Ishikawa (cell line): ENCODE results near the gene INCA1.

Experiments
- CEBPB ChIP-seq: IDR thresholded peaks from 2 replicates; pipeline ENCODE4 v1.6.1; 2012
- CREB1 ChIP-seq: IDR thresholded peaks from 2 replicates; pipeline ENCODE4 v1.6.1; 2012; ENCODE audit warnings: low read depth
- EGR1 ChIP-seq: IDR thresholded peaks from 2 replicates; pipeline ENCODE4 v1.6.1; 2012
- EP300 ChIP-seq: IDR thresholded peaks from 2 replicates; pipeline ENCODE4 v1.6.1; 2012; ENCODE audit warnings: borderline replicate concordance
- FOXM1 ChIP-seq: IDR thresholded peaks from 2 replicates; pipeline ENCODE4 v1.6.1; 2012; ENCODE audit warnings: low read depth, borderline replicate concordance
- NFIC ChIP-seq: IDR thresholded peaks from 2 replicates; pipeline ENCODE4 v1.6.1; 2012
- RAD21 ChIP-seq: IDR thresholded peaks from 2 replicates; pipeline ENCODE4 v1.6.1; 2012; ENCODE audit warnings: low read depth
- REST ChIP-seq: IDR thresholded peaks from 2 replicates; pipeline ENCODE4 v1.6.1; 2012; ENCODE audit warnings: low read depth, mild to moderate bottlenecking
- TAF1 ChIP-seq: IDR thresholded peaks from 2 replicates; pipeline ENCODE4 v1.6.1; 2012; ENCODE audit warnings: low read depth, mild to moderate bottlenecking
- TCF12 ChIP-seq: IDR thresholded peaks from 2 replicates; pipeline ENCODE4 v1.6.1; 2012; ENCODE audit warnings: low read depth
- TEAD4 ChIP-seq: IDR thresholded peaks from 2 replicates; pipeline ENCODE4 v1.6.1; 2012
- USF1 ChIP-seq: IDR thresholded peaks from 2 replicates; pipeline ENCODE4 v1.6.1; 2012
- YY1 ChIP-seq: IDR thresholded peaks from 2 replicates; pipeline ENCODE4 v1.6.1; 2012; ENCODE audit warnings: low read depth
- ZBTB7A ChIP-seq: IDR thresholded peaks from 2 replicates; pipeline ENCODE4 v1.6.1; 2012; ENCODE audit warnings: low read depth
- TF ChIP-seq, protein P1 (sequence below): IDR thresholded peaks from 2 replicates; pipeline ENCODE4 v1.6.1; 2012

The INCA1 gene

GRCh38 chr17:4944554-4945175, 52.7 kb downstream of the INCA1 start:
- TF ChIP-seq TAF1 (no peak), FOXM1 (no peak), RAD21 (no peak), USF1 (no peak), TEAD4 (no peak)

- no peak for TF ChIP-seq EGR1
Observed at GRCh38 chr17:4944163-4944553, 53.2 kb downstream of the INCA1 start.

DNA sequence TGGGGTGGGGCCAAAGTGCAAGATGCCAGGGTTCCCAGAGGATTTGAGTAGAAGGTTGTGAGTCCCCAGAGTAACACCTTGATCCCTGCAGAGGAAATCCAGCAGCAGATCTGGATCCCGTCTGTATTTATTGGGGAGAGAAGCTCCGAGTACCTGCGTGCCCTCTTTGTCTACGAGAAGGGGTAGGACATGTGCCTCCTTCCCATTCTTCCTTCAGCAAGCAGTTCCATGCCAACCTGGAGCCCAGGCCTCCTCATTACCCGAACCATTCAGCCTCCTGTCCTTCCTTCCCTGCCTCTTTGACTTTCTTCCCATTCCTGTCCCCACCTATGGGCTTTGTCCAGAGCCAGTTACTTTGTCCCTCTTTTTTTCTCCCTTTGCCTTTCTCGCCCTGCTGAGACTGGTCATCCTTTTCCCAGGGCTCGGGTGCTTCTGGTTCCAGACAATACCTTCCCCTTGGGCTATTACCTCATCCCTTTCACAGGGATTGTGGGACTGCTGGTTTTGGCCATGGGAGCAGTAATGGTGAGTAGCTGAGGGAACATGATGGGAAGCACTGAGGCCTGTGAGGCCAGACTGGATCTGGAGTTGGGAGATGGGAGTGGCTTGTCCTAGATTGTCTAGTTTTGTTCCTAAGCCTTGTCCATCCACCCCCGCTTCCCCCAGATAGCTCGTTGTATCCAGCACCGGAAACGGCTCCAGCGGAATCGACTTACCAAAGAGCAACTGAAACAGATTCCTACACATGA, 54.4 kb downstream of the INCA1 start:
- TF ChIP-seq EP300 (no peak), EGR1 (no peak), ZBTB7A (no peak), USF1 (no peak), REST (no peak), TEAD4 (no peak), RAD21 (no peak), TAF1 (no peak), YY1 (no peak), NFIC (no peak), TCF12 (no peak), CEBPB (no peak), CREB1 (no peak), FOXM1 (no peak)
- TF ChIP-seq, protein P1, sequence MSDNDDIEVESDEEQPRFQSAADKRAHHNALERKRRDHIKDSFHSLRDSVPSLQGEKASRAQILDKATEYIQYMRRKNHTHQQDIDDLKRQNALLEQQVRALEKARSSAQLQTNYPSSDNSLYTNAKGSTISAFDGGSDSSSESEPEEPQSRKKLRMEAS = no peak

GRCh38 chr17:4941319-4941610, 56.1 kb downstream of the INCA1 start:
- no peak for TF ChIP-seq FOXM1
- no peak for TF ChIP-seq RAD21
- no peak for TF ChIP-seq EGR1
- no peak for TF ChIP-seq CEBPB
- no peak for TF ChIP-seq TEAD4
- TF ChIP-seq EP300 = no peak

GRCh38 chr17:4940555-4941318, 56.6 kb downstream of the INCA1 start:
- no peak for TF ChIP-seq ZBTB7A
- no peak for TF ChIP-seq YY1

DNA sequence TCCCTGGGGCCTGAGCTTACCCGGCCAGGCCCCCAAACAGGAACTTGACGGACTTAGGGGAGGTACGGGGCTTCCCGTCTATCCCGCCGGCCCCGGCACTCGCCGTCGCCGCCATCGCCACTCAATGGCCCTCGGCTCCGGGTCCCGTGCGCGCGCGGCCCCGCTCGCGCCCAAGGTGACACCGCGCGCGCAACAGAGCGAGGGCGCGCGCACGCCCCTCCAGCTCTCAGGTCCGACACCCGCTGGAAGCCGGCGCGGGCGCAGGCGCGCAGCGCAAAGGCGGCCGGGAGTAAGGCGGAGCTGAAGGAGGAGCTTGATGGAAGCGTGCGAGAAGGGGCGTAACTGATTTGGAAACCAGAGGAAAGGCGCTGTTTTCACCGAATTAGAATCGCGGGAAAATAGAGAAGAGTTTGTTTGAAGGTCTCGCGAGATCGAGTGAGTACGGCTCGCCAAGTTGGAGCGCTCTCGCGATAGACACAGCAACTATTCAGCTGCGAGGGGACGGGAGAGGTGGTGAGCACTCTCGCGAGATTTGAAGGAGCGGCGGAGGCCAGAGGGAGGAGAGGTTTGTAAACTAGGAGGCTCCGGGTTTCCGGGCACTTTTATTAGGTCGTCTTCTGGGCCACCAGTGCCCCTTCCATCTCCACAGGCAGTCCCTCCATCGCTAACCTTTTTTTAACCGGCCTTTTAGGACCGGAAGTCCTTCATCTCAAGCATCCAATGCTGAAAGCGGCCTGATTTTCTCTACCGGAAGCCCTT, 57.3 kb downstream of the INCA1 start, which contains the start of the genes RNF167 and SLC25A11:
Gene RNF167, plus strand, starts transcription at position 473 of the 759 bp plus-strand sequence. CDS start 642 bp downstream, outside the sequence.
Gene SLC25A11, minus strand, starts transcription at position 251 of the 759 bp plus-strand sequence. Its CDS starts 136 bp downstream, at position 115.
- TF ChIP-seq YY1 (peak; percentile 85), ZBTB7A (no peak), RAD21 (no peak; the same call in 1 of the 2 replicates), EP300 (no peak), EGR1 (no peak), USF1 (0 out of 2 replicates have a peak, but pooled peaks have one; percentile 14), FOXM1 (peak; percentile 48; the same call in 1 of the 2 replicates), TEAD4 (no peak), TAF1 (peak; percentile 88), CEBPB (no peak), REST (no peak), CREB1 (no peak), TCF12 (peak; percentile 11; the same call in 1 of the 2 replicates), NFIC (no peak)
- TF ChIP-seq, protein P1 = peak; percentile 74
